ENCODE measurements around the gene ABLIM2. TPM values are rescaled to one million over a fixed set of nuclear protein-coding genes. Genes with fewer than 3 reads are reported as not detected.

ABLIM2 gene
- polyA plus RNA-seq, 3 donors, result 0.21 TPM; not detected in 2

- no peak overlapping the region for H3K27ac Mint-ChIP-seq
- no peak overlapping the region for H3K4me3 Mint-ChIP-seq
Measured at GRCh38 chr4:8032381-8032780, 126.2 kb downstream of the ABLIM2 start.

GRCh38 chr4:8030121-8030781 is 128.4 kb downstream of the ABLIM2 start:
- Histone ChIP-seq H3K79me2 (ENCODE audit: insufficient read depth, low read length) (no peaks in the 10 kb centered on the region), H3K36me3 (replicated peaks in 1 of 2; ENCODE audit: control insufficient read depth in 1 of 2, insufficient read depth in 2 of 2, low read length in 2 of 2) (no peaks in the 10 kb centered on the region), H2AFZ (ENCODE audit: insufficient read depth, low read depth, low read length, poor library complexity, severe bottlenecking) (no peak overlapping the region), H3K9me3 (replicated peaks in 1 of 2; ENCODE audit: control insufficient read depth in 1 of 2, insufficient read depth in 1 of 2, low read length in 2 of 2) (no peaks in the 10 kb centered on the region), H3K4me3 (replicated peaks in 1 of 3; ENCODE audit: low read depth in 2 of 3, low read length in 3 of 3) (no peak overlapping the region), H4K20me1 (ENCODE audit: insufficient read depth, low read length) (no peaks in the 10 kb centered on the region), H3K27ac (ENCODE audit: low read depth in 1 of 2, low read length in 2 of 2) (no peak overlapping the region), H3K4me1 (ENCODE audit: control insufficient read depth in 1 of 2, insufficient read depth in 2 of 2, low read length in 2 of 2) (no peaks in the 10 kb centered on the region), H3K27me3 (ENCODE audit: control insufficient read depth in 2 of 2, insufficient read depth in 2 of 2, low read length in 2 of 2) (no peaks in the 10 kb centered on the region), H3K9ac (ENCODE audit: insufficient read depth, low read length, poor library complexity, severe bottlenecking) (no peak overlapping the region), H3K4me2 (replicated peaks; ENCODE audit: extremely low read depth, low read length, poor library complexity, severe bottlenecking) (no peak overlapping the region)
- Mint-ChIP-seq H3K4me3 (no peak overlapping the region), H3K4me1 (peaks cover 3% of the 10 kb centered on the region), H3K36me3 (no peaks in the 10 kb centered on the region), H3K9me3 (peaks cover 0 to 3% (median 0%) of the 10 kb centered on the region in 7 donors), H3K27ac (no peak overlapping the region), H3K27me3 (ENCODE audit: low read depth in 3 of 3) (peaks cover 5 to 11% (median 8%) of the 10 kb centered on the region in 3 donors)
- WGBS (ENCODE audit: insufficient coverage), result 90% methylated on average over 18 of the region's 22 CpGs
- intact Hi-C loops (cut with micrococcal nuclease), result no loop called here
- DNase-seq, result no peak
- TF ChIP-seq CTCF (IDR thresholded peaks at IDR 0.05), result no peak

More at GRCh38 chr4:8032381-8032780, 126.2 kb downstream of the ABLIM2 start:
- no peak for DNase-seq
- Histone ChIP-seq H2AFZ (ENCODE audit: insufficient read depth, low read depth, low read length, poor library complexity, severe bottlenecking) (no peak overlapping the region), H3K4me2 (replicated peaks; ENCODE audit: extremely low read depth, low read length, poor library complexity, severe bottlenecking) (no peak overlapping the region), H3K27me3 (ENCODE audit: control insufficient read depth in 2 of 2, insufficient read depth in 2 of 2, low read length in 2 of 2) (no peaks in the 10 kb centered on the region), H3K4me3 (replicated peaks in 1 of 3; ENCODE audit: low read depth in 2 of 3, low read length in 3 of 3) (no peak overlapping the region), H3K27ac (ENCODE audit: low read depth in 1 of 2, low read length in 2 of 2) (no peak overlapping the region), H3K4me1 (ENCODE audit: control insufficient read depth in 1 of 2, insufficient read depth in 2 of 2, low read length in 2 of 2) (no peaks in the 10 kb centered on the region), H3K9ac (ENCODE audit: insufficient read depth, low read length, poor library complexity, severe bottlenecking) (no peak overlapping the region), H4K20me1 (ENCODE audit: insufficient read depth, low read length) (no peaks in the 10 kb centered on the region), H3K9me3 (replicated peaks in 1 of 2; ENCODE audit: control insufficient read depth in 1 of 2, insufficient read depth in 1 of 2, low read length in 2 of 2) (no peaks in the 10 kb centered on the region), H3K79me2 (ENCODE audit: insufficient read depth, low read length) (no peaks in the 10 kb centered on the region), H3K36me3 (replicated peaks in 1 of 2; ENCODE audit: control insufficient read depth in 1 of 2, insufficient read depth in 2 of 2, low read length in 2 of 2) (no peaks in the 10 kb centered on the region)
- intact Hi-C loops (cut with micrococcal nuclease), result no loop called here
- WGBS (ENCODE audit: insufficient coverage), result 95% methylated on average over 16 of the region's 23 CpGs
- peaks cover 0 to 3% (median 0%) of the 10 kb centered on the region in 7 donors for H3K9me3 Mint-ChIP-seq
- peaks cover 6 to 13% (median 12%) of the 10 kb centered on the region in 3 donors for H3K27me3 Mint-ChIP-seq (ENCODE audit: low read depth in 3 of 3)
- TF ChIP-seq CTCF (IDR thresholded peaks at IDR 0.05), result no peak
- H3K36me3 Mint-ChIP-seq, result no peaks in the 10 kb centered on the region
- H3K4me1 Mint-ChIP-seq, result peaks cover 6% of the 10 kb centered on the region
